HG02759 (cell line): ENCODE data around the gene LMAN1.
A peak's percentile ranks its signal among the peaks of the same experiment; 100 is the strongest.

Experiments
- ATAC-seq: cut with Tn5 transposase; IDR thresholded peaks from one replicate; pipeline ENCODE4 v1.9.1; 2021; ENCODE audit warnings: mild to moderate bottlenecking, moderate library complexity; ENCODE audit not compliant: unreplicated experiment

LMAN1 gene, protein sequence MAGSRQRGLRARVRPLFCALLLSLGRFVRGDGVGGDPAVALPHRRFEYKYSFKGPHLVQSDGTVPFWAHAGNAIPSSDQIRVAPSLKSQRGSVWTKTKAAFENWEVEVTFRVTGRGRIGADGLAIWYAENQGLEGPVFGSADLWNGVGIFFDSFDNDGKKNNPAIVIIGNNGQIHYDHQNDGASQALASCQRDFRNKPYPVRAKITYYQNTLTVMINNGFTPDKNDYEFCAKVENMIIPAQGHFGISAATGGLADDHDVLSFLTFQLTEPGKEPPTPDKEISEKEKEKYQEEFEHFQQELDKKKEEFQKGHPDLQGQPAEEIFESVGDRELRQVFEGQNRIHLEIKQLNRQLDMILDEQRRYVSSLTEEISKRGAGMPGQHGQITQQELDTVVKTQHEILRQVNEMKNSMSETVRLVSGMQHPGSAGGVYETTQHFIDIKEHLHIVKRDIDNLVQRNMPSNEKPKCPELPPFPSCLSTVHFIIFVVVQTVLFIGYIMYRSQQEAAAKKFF

DNA sequence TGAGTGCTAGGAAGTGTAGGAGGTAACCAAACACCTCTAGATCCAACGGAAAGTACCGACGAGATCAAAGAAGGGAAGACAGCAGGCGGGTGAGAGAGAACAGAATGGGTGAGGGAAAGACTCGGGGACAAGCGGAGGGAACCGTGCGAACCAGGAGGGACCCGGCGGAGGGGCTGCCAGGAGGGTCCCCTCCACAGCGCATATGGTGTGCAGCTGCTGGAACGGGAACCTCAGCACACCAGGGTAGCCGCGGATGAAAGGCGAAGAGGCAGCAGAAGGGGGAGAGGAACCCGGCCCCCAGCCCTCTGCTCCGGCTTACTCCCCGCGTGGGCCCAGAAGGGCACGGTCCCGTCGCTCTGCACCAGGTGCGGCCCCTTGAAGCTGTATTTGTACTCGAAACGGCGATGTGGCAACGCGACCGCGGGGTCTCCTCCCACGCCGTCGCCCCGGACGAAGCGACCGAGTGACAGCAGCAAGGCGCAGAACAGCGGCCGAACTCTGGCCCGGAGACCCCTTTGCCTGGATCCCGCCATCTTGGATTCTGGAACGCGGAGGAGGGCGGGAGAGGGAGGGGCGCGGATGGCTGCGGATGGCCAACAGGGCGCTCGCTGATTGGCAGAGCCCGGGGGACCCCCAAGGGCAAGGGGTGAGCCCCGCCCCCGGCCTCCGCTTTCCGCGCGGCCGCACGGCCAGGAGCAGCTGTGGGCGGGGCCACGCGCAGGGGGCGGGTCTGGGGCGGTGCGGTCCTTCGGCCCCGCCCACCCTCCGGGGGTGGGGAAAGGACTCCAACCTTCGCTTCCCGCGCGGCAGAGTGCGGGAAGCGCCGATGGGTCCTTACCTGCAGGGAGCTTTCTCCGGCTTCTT lies at the start of gene LMAN1:
TSS of gene LMAN1 (minus strand) at position 554 of the 864 bp plus-strand sequence. CDS start at position 533, 21 bp downstream.
- peak; percentile 98 for ATAC-seq

DNA sequence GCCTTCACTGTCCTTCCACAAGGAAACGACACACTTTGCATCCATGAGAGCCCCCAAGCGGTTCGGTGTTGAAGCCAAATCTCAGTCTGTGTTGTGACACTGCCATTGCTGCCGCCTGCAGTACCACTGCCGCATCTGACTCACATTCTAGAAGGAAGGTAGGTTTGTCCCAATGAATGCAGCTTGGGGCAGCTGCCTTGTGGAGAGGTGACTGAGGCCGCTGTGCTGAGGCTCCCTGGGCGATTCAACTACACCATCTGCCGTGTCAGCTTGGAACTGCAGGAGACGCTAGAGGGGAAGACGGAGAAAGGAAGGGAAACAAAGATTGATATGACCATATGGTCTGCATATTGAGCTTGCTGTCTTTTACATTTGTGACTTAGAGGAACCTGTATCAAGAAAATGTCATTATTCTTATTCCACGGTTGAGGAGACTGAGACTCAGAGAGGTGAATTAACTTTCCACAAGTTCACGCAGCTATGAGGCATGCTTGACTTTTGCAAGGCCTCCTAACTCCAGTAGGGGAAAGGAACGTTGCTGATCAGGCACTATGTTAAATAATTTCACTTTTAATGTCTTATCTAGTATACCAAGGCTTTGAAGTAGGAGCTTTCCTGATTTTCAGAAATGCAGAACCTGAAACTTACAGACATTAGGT lies 43.5 kb upstream of the LMAN1 start:
- ATAC-seq, result peak; percentile 99

DNA sequence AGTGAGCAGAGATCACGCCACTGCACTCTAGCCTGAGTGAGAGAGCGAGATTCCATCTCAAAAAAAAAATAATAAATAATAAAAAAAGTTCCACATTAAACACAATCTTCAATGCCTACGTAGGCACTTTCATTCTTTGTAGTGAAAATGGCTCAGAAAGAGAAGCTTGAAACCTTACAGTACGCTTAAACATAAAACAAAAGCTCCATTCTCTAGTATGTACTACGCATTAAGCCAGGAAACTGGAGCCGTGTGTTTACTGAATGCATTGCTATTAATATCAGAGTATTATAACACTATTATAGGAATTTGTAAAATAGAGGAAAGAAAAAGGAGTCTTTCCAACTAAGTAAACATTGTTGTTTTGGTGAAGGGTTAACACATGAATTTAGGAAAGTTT lies 41.3 kb upstream of the LMAN1 start:
- ATAC-seq, result no peak

DNA sequence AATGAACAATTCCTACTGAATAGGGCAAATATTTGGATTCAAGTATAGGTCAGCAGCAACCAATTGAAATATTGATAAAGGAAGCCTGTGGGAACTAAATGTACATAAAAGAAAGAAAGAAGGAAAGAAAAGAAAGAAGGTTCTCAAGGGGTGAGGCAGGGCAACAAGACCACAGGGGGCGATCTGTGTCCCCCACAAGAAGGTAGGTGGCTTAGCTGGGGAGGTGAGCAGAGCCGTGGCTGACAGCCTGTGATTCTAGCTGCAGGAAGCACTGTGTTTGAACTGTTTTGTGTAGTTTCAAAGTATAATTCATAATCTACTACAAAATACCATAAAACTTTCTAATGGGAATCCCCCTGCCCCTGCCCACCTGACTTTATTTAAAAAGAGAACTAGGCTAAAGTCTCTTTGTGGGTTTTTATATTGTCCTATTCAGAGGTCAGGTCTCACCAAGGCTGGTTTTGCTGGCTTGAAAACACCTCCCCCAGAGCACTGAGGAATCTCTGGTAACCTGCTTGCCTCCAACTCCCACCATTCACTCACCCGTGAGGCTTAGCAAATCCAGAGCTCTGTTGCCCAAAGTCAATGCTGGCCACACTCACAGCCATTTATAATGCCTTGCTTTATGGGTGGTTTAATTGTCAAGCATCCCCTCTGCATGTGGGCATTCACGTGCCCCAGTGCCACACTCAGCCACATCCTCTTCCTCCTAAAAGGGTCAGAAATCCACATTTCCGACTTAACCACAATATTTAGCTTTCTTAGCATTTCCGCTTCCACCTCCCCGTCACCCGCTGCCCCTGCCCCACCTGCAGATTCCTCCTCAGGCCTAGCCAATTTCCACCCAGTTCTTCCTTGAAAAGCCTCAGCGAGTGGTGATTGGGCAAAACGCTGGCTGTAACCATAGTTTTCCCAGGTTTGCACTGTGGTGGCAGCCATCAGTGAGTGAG lies 36.4 kb upstream of the LMAN1 start:
- ATAC-seq, result no peak

DNA sequence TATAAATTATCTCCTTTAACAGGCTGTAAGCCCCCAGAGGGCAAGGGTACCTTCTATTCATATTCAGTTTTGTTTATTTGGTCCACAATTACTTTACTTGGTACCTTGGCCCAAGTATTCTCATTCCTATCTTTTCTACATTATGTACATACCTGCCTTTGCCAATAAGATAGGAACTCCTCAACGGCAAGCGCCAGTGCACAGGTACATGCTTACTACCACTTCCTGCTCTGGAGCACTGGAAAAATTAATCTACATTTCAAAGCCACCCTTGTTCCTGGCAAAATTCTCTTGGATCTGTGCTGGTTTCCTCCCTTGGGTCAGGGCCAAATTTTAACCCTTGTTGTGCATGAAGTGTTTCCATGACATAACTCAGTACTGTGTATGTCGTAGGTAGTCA lies 34.3 kb upstream of the LMAN1 start:
- ATAC-seq, result no peak

DNA sequence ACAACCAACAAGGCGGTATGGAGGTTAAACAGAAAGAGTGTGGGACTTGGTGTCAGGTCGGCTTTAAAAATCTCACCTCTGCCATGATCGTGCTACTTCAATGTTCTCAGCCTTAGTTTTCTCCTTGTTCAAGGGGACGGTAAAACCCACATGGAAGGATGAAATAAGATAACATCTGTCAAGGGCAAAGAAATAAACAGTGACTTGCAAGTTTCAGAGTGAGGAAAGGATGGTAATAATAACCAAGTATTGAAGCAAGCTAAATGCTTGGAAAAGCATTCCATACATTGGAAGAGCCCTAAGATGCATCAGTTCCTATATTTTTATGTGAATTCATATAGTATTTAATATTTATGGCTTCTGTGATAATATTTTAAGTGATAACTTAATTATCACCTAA lies 29.8 kb upstream of the LMAN1 start:
- no peak for ATAC-seq

DNA sequence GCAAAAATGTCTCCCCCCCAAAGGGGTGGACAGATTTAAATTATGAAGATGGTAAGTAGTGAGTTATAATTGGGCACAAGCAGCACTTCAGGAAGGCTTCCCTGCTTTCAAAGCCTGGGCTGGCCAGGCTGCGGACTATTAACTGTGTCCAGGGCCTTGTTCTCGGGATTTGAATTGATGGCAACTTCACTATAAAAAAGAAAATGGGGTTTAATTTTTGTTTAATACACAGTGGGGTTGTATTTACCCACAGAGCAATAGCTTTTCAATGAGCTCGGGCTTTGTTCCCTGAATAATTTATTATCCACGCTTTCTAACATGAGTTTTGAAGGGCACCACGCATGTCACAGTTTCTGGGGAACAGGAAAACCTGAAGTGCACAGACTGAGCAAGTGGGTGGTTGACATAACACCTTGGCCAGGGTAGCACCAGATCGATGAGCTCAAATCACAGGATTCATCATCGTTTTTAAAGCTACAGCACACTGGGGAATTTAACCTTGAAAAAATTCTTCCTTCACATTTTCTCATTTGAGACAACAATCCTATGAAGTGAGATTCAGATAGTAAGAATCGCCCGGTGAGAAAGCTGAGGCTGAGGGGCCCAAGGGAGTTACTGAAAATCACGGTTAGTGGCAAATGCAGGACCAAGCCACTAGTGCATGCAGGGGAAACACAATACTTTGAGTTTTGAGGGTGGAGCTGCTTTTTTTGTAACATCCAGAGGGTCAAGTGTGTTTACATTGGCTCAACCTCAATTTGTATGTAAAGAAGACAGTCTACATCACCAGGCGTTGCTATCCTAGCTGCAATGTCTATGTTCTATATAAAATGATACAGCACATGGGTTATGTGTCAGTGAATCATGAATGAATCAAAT lies 28.9 kb upstream of the LMAN1 start:
- ATAC-seq, result no peak

DNA sequence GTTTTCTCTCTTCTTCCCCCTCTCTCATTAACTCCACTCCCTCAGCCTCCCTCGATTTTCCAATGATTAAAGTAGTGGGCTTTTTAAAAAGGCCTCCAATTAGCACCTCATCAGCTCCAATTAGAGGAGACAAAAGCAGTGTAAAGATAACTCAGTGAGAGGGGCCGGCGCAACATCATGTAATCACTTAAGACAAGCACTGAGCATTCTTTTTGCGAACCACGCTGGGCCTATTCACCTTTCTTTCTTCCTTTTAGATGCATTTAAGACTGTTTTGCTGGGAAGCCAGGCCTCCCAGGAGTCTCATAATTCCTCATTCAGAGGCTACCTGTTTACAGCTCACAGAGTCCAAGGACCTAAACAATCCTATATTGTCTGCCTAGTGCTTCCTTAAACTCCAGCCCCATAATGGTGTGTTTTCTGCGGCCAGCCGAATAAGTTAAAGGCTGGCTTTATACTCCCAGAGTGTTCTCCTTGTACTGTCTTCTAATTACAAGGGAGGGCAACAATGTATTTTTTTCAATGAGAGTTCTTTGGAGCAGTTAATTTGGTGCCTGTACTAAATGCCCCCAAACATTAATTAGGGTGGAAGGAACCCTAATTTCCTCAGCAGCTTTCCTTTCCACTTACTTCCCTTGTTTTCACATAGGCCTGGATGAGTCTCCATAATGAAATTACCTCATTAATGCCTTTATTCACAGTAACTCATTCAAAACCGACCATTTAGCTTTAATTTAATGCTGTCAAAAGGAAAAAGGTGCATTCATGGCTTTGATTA lies 28.0 kb upstream of the LMAN1 start:
- ATAC-seq, result no peak

DNA sequence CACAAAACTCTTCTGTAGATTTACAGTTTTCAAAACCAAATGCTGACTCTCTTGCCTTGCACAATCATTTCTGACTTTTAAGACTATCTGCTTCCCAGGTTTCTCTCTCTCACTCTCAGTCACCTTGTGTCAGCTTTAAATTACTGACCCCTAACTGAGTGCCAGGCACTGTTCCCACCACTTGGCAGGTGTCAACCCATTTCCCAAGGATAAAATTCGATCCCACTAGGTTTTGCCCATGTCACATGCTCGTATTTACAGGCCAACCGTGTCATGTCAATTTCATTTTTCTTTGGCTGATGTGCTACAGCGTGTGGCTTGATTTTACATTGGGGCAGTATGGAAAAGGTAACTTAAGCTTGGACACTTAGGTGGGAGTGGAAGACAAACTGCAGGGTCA lies 26.1 kb upstream of the LMAN1 start:
- ATAC-seq, result no peak

DNA sequence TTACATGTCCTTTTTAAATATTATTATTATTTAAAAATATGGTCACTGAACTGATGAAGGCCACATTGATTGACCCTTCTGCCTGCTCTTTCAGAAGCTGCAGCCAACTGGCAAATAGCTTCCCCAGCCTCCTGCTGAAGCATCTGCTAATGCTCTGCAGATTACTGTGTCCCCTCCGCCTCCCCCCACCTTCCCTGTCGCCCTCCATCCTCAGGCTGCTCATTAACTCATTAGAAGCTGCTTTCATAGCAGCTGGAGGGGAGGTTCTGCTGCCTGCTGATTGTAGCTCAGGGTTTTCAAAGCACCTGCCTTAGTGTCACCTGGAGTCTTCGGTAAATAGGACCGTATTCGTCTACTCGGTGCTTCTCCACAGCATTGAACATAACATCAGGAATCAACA lies 24.8 kb upstream of the LMAN1 start:
- ATAC-seq, result no peak

DNA sequence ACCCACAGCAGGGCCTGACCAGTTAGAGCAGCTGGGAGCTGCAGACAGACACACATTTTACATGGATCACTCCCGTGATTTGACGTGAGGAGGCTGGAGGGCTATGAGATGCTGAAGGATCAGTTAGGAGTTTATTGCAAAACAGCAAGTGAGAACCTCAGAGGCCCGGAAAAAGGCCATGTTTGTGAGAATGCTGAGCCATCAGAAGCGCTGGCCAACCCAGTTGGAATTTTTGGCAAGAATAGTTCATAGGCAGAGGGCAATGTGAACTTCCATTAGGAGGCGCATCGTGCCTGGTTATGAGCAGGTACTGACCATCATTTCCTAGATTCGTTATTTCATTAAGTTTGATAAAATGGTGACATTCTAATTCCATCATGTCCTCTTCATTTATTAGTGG lies 23.3 kb upstream of the LMAN1 start:
- no peak for ATAC-seq

DNA sequence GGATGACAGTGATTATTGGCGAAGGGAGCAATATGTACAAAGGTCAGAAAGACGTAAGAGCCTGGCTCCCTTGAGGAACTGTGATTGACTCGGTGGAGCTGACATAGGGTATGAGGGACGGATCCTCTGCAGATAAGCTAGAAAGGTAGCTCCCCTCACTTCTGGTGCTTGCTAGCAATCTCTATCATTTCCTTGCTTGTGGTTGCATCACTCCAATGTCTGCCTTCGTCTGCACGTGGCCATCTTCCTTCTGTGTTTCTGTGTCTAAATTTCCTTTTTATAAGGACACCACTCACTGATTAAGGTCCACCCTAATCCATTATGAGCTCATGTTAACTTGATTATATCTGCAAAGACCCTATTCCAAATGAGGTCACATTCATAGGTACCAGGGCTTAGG lies 22.9 kb upstream of the LMAN1 start:
- ATAC-seq, result no peak

DNA sequence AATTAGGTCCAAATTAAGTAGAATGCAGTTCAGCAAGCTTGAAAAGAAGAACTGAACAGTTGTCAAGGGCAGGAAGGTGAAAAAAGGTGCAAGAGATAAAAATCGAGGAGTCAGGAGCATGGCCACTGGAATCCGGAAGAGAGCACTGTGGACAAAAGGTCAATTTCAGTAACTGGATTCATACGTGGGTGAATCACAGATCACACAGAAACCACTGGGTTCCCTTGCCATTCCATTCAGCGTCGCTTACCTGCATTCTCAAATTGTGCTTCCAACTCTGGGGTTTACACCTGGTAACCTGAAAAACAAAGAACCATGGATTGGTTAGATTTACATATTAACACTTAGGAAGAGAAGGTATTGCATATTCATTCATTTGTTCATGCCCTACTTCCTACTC lies 21.6 kb upstream of the LMAN1 start:
- ATAC-seq, result no peak

DNA sequence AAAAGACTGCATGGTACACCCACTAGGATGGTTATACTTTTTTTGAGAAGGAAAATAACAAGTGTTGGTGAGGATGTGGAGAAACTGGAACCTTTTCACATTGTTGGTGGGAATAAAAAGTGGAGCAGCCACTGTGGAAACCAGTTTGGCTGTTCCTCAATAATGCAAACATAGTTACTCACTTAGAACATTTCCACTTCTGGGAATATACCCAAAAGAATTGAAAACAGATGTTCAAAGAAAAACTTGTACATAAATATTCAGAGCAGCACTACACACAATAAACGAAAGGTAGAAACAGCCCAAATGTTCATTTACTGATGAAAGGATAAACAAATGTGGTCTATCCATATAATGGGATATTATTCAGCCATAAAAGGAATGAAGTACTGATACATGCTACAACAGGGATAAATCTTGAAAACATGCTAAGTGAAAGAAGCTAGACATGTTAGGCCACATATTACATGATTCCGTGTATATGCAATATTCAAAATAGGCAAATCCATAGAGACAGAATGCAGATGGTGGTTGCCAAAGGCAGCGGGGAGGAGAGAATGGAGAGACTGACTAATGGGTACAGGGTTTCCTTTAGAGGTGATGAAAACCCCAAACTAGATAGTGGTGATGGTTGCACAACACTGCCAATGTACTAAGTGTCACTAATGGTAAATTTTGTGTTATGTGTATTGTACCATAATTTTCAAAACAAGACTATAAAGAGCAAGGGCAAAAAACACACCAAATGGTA lies 20.9 kb upstream of the LMAN1 start:
- ATAC-seq, result no peak

DNA sequence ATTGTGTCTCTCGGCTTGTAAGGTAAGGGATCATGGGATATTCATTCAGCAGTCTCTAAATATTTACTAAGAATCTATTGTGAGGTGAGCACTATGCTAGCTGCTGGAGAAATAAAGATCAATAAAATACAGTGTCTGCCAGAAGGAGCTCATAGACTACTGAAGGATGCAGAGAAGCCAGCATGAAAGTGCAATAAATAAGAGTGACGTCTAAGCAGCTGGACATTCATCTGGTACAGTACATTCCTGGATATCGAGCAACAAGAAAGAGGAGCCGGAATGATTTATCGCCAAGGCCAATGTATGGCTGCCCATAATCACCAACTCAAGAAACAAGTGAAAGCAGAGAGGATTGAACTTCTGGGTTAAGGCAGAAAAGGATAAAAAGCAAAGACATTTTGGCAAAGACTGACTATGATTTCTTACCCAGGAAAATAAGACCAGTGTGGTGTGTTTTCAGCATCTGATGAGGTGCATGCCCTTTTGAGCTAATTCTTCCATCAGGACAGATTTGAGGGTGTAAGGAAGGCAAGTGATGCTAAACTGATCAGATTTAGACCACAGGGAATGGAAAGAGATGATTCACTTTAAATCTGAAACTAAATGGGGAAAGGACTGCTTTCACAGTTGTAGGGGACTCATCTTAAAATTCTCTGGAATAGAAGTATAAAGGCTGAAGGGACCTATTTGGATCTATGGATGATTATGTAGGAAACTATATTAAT lies 18.7 kb upstream of the LMAN1 start:
- no peak for ATAC-seq

DNA sequence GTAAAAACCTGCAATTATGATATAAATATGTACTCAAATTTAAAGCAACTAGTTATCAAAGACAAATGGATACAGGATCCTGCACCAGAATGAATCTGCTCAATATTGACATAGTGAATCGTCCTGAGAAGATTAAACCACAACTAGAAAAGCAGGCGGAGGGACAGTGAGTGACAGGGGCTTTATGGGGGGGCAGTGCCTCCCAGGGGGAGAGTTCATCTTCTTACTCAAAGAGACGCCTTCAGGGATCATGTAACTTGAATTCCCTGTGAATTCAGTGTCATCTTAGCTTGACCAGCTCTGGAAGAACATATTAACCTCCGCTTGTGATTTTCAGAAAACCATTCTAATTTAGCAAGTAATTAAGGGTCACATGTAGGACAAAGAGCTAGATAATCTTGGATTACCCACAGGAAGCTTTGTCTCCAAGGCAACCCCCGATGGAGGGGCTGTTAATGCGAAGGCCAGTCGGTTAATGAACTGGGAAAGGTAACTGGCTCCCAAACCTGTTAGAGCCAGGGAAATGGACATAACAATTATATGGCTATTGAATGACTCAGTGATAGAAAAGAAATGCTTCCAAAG lies 17.4 kb upstream of the LMAN1 start:
- ATAC-seq, result no peak

DNA sequence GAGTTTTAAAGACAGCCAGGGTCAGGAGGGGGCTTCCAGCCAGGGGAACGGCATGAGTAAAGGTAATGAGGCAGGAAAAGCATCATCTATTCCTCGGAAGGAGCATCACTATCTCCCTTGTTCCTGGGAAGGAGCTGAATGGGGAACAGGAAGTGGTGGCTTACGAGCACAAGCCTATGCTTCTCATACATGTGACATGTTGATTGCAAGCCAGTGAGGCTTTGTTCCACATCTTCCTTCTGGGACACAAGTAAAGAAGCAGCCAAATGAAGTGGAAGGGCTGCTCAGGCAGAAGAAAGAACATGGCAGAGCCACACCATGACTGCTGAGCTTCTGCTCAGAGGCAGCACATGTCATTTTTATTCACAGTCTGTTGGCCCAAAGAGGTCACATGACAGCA lies 15.1 kb upstream of the LMAN1 start:
- ATAC-seq, result no peak
